CD4-positive, CD25-positive, alpha-beta regulatory T cell (primary cell): ENCODE results near the gene SLC26A5. TPM values are rescaled to one million over a fixed set of nuclear protein-coding genes. Genes with fewer than 3 reads are reported as not detected.
"Not testable (repeated sequence)": the region's sequence is repeated elsewhere in the genome, so short reads cannot be mapped to it uniquely, and the experiment has no call there.

ENCODE experiments used
- ATAC-seq, 2 donors: fragments of 150-1000 bp; cut with Tn5 transposase; one replicate each; pipeline ENCODE4 v1.10.0; 2021; ENCODE audit warnings: low read depth in 2 of 2, moderate number of reproducible peaks in 2 of 2, moderate library complexity in 1 of 2
- DNase-seq, 3 donors: peaks; one replicate each; pipeline versions ENCODE4 v3.0.0 to v3.0.0-alpha.2; 2012 to 2022; ENCODE audit warnings: mixed read lengths in 1 of 3
- H3K27ac ChIP-seq: one replicate; pipeline ENCODE4 v1.7.0; 2013; ENCODE audit warnings: mild to moderate bottlenecking, low read length; ENCODE audit not compliant: insufficient read depth, poor library complexity, severe bottlenecking
- H3K27me3 ChIP-seq: one replicate; pipeline ENCODE4 v1.7.0; 2013; ENCODE audit warnings: low read length; ENCODE audit not compliant: control insufficient read depth, insufficient read depth
- H3K36me3 ChIP-seq: one replicate; pipeline ENCODE4 v1.7.0; 2013; ENCODE audit warnings: mild to moderate bottlenecking, low read length, moderate library complexity; ENCODE audit not compliant: control insufficient read depth, insufficient read depth
- H3K4me1 ChIP-seq: 2 replicates; pipeline ENCODE4 v1.7.0; 2013; ENCODE audit warnings: mild to moderate bottlenecking, low read length; ENCODE audit not compliant: insufficient read depth, control insufficient read depth, poor library complexity, severe bottlenecking
- H3K4me3 ChIP-seq: one replicate; pipeline ENCODE4 v1.7.0; 2013; ENCODE audit warnings: low read depth, mild to moderate bottlenecking, low read length, moderate library complexity
- H3K9me3 ChIP-seq, 2 experiments: 1 replicate in 1 of 2; 2 replicates in 1 of 2; pipeline ENCODE4 v1.7.0; 2013; ENCODE audit warnings: low read length in 2 of 2, mild to moderate bottlenecking in 1 of 2, moderate library complexity in 1 of 2; ENCODE audit not compliant: control insufficient read depth in 2 of 2
- H3K27ac Mint-ChIP-seq, 3 donors: one replicate each; pipeline ENCODE4 v1.8.0; 2020 to 2022; ENCODE audit warnings: mild to moderate bottlenecking in 3 of 3, mixed read lengths in 3 of 3, moderate library complexity in 2 of 3
- H3K27me3 Mint-ChIP-seq: one replicate; pipeline ENCODE4 v1.8.0; 2022; ENCODE audit warnings: mild to moderate bottlenecking, mixed read lengths
- H3K36me3 Mint-ChIP-seq: one replicate; pipeline ENCODE4 v1.8.0; 2020; ENCODE audit warnings: mixed read lengths
- H3K4me1 Mint-ChIP-seq, 4 donors: one replicate each; pipeline ENCODE4 v1.8.0; 2020 to 2022; ENCODE audit warnings: mixed read lengths in 4 of 4, mild to moderate bottlenecking in 1 of 4
- H3K4me3 Mint-ChIP-seq, 4 donors: one replicate each; pipeline ENCODE4 v1.8.0; 2020 to 2022; ENCODE audit warnings: mild to moderate bottlenecking in 4 of 4, mixed read lengths in 4 of 4, moderate library complexity in 3 of 4
- H3K9me3 Mint-ChIP-seq, 7 donors: one replicate each; pipeline ENCODE4 v1.8.0; 2020 to 2022; ENCODE audit warnings: mixed read lengths in 7 of 7, mild to moderate bottlenecking in 3 of 7, moderate library complexity in 2 of 7
- polyA plus RNA-seq, 4 donors: library from polyadenylated mRNA; unstranded; fragments of 300-500 nt; fragmentation: Illumina TruSeq; gene quantifications; one replicate each; pipeline ENCODE4 v1.2.3, GENCODE V29; 2021
- total RNA-seq: library from RNA; stranded (reverse); gene quantifications from one replicate; pipeline ENCODE4 v1.2.3, GENCODE V29; 2022

The SLC26A5 gene
- not detected for total RNA-seq
- under 1 TPM in 1 of 4 donors, not detected in 3; 0.44 TPM for polyA plus RNA-seq

DNA sequence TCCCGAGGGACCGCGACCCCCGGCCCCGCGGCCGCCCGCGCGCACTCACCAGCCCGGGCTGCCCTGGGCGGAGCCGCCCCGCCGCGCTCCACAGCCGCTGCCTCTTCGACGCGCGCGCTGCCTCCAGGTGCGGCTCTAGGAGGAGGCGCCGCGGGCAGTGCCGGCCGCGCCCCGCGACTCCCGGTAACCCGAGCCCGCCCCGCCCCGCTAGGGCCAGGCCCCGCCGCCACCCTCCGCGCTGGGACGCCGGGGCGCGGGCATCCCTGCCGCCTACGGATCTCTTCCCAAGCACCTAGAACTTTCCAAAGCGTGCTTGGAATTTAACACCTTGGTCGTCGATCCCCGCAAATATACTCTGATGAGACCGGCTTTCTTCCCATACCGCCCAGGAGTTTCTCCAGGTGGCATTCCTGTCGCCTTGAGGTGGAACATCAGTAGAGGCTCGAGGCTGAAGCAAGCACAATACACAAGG, at the start of gene SLC26A5:
Gene SLC26A5 (minus strand): TSS at position 159 of the 472 bp plus-strand sequence. CDS start 24,693 bp downstream, outside the sequence.
- Histone ChIP-seq H3K9me3 (no peaks in the 10 kb centered on the region), H3K36me3 (no peaks in the 10 kb centered on the region), H3K27me3 (peaks cover 42% of the 10 kb centered on the region), H3K4me3 (no peak within 1 kb of the TSS), H3K4me1 (peaks cover 17% of the 10 kb centered on the region), H3K27ac (no peak within 1 kb of the TSS)
- Mint-ChIP-seq H3K4me3 (peak within 1 kb of the TSS; percentile 24 to 70 (median 50)), H3K36me3 (no peaks in the 10 kb centered on the region), H3K4me1 (peaks cover 0 to 28% (median 6%) of the 10 kb centered on the region in 4 donors), H3K9me3 (peaks cover 0 to 7% (median 2%) of the 10 kb centered on the region in 7 donors), H3K27me3 (peaks cover 72% of the 10 kb centered on the region), H3K27ac (no peak within 1 kb of the TSS)
- DNase-seq (peak in 1 of 3 donors; percentile 8), ATAC-seq (peak; percentile 27 to 34)

DNA sequence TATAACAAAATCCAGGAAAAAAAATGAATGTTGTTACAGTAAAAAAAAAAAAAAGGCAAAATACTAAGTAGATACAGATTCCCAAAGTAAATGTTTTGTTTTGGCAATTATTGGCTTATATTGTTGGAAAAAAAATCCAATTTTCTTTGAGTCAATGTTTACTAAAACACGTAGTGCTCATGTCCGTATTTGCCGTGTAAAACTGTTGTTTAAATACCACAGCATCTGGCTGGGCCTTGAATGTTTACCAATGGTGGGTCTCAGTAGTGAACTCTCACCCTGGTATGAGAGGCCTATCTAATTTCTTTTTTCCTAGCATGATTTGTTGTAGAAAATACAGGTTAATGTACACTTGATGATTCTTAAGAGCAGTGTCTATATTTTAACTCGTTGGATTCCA, 41.4 kb upstream of the SLC26A5 start:
- Histone ChIP-seq H3K27ac (no peak overlapping the region), H3K27me3 (peaks cover 6% of the 10 kb centered on the region), H3K4me3 (no peak overlapping the region), H3K9me3 (no peaks in the 10 kb centered on the region), H3K4me1 (no peaks in the 10 kb centered on the region), H3K36me3 (no peaks in the 10 kb centered on the region)
- Mint-ChIP-seq H3K27me3 (peaks cover 10% of the 10 kb centered on the region), H3K4me3 (no peak overlapping the region), H3K36me3 (no peaks in the 10 kb centered on the region), H3K9me3 (peaks cover 0 to 1% (median 0%) of the 10 kb centered on the region in 7 donors), H3K27ac (no peak overlapping the region), H3K4me1 (no peaks in the 10 kb centered on the region)
- ATAC-seq, result no peak
- DNase-seq, result no peak

GRCh38 chr7:103486873-103487272, 40.9 kb upstream of the SLC26A5 start:
- H3K36me3 Mint-ChIP-seq, H3K9me3 ChIP-seq, H3K4me3 Mint-ChIP-seq, H3K4me3 ChIP-seq, ATAC-seq, H3K36me3 ChIP-seq, DNase-seq, H3K4me1 ChIP-seq, H3K9me3 Mint-ChIP-seq, H3K27ac ChIP-seq, H3K27me3 ChIP-seq, H3K4me1 Mint-ChIP-seq: not testable (repeated sequence)
- H3K27me3 Mint-ChIP-seq, result peaks cover 10% of the 10 kb centered on the region
- peak overlapping the region in 1 of 3 donors; percentile 39 for H3K27ac Mint-ChIP-seq

DNA sequence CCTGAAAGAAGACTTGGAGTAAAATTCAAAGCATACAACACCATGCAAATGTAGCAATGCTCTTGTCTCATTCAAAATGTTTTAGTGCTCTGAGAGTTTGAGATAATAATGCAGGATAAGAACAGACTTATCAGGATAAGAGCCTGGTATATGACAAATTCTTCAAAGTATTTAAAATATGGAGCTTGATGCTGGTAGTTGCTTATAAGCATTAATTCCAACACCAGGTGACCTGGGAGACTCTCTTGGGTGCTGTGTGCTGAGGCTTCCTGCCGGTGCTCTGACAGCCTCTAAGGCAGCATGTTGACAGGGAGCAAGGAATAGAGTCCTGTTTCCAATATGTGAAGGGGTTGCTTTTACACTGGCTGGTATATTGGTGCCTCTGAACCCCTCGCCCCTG, 34.8 kb upstream of the SLC26A5 start:
- ATAC-seq (no peak), DNase-seq (no peak)
- no peaks in the 10 kb centered on the region for H3K4me1 ChIP-seq
- peaks cover 8% of the 10 kb centered on the region for H3K27me3 ChIP-seq
- H3K27ac ChIP-seq, result no peak overlapping the region
- H3K36me3 Mint-ChIP-seq, result no peaks in the 10 kb centered on the region
- H3K9me3 Mint-ChIP-seq, result no peaks in the 10 kb centered on the region
- peaks cover 16% of the 10 kb centered on the region for H3K27me3 Mint-ChIP-seq
- H3K4me1 Mint-ChIP-seq, result no peaks in the 10 kb centered on the region
- H3K27ac Mint-ChIP-seq, result peak overlapping the region in 1 of 3 donors; percentile 24
- no peaks in the 10 kb centered on the region for H3K36me3 ChIP-seq
- no peak overlapping the region for H3K4me3 ChIP-seq
- no peak overlapping the region for H3K4me3 Mint-ChIP-seq
- H3K9me3 ChIP-seq, result no peaks in the 10 kb centered on the region

DNA sequence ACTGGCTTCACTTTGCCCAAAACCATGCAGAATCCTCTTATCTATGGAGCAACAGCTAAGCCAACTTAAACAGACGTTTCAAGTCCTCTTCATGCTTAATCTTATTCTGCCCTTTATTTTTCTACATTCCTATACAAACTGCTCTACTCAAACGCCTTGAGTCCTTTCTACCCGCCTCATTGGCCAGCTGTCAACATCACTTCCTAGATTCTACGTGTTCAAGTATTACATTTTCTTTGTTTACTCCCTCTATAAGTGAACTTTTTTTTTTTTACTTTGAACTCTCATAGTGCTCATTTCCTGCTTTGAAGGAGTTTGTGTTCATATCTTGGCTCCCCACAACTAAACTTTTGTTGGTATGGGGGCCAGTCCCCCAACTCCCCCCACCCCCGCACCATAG, 28.9 kb upstream of the SLC26A5 start:
- no peak for ATAC-seq

GRCh38 chr7:103469095-103469948, 23.3 kb upstream of the SLC26A5 start:
- Mint-ChIP-seq H3K9me3 (peaks cover 0 to 4% (median 0%) of the 10 kb centered on the region in 7 donors), H3K4me1 (no peaks in the 10 kb centered on the region), H3K27ac (no peak overlapping the region), H3K36me3 (no peaks in the 10 kb centered on the region), H3K27me3 (peaks cover 21% of the 10 kb centered on the region), H3K4me3 (no peak overlapping the region)
- no peak overlapping the region for H3K4me3 ChIP-seq
- H3K27ac ChIP-seq, result no peak overlapping the region
- no peaks in the 10 kb centered on the region for H3K4me1 ChIP-seq
- DNase-seq (no peak), ATAC-seq (no peak)
- H3K36me3 ChIP-seq, result no peaks in the 10 kb centered on the region
- H3K27me3 ChIP-seq, result peaks cover 15% of the 10 kb centered on the region
- H3K9me3 ChIP-seq, result no peaks in the 10 kb centered on the region

More for the DNA sequence above, 28.9 kb upstream of the SLC26A5 start:
- Mint-ChIP-seq H3K4me3 (no peak overlapping the region), H3K36me3 (no peaks in the 10 kb centered on the region), H3K9me3 (peaks cover 0 to 4% (median 0%) of the 10 kb centered on the region in 7 donors), H3K27ac (no peak overlapping the region), H3K27me3 (peaks cover 26% of the 10 kb centered on the region), H3K4me1 (peaks cover 0 to 6% (median 0%) of the 10 kb centered on the region in 4 donors)
- H3K27ac ChIP-seq, result no peak overlapping the region
- no peaks in the 10 kb centered on the region for H3K9me3 ChIP-seq
- no peaks in the 10 kb centered on the region for H3K4me1 ChIP-seq
- H3K27me3 ChIP-seq, result peaks cover 15% of the 10 kb centered on the region
- no peak for DNase-seq
- H3K36me3 ChIP-seq, result no peaks in the 10 kb centered on the region
- H3K4me3 ChIP-seq, result no peak overlapping the region

GRCh38 chr7:103466814-103467213, 20.8 kb upstream of the SLC26A5 start:
- Histone ChIP-seq H3K27me3 (peaks cover 8% of the 10 kb centered on the region), H3K4me1 (no peaks in the 10 kb centered on the region), H3K4me3 (no peak overlapping the region), H3K9me3 (no peaks in the 10 kb centered on the region), H3K27ac (no peak overlapping the region), H3K36me3 (no peaks in the 10 kb centered on the region)
- Mint-ChIP-seq H3K27me3 (peaks cover 17% of the 10 kb centered on the region), H3K4me1 (no peaks in the 10 kb centered on the region), H3K36me3 (no peaks in the 10 kb centered on the region), H3K4me3 (no peak overlapping the region), H3K9me3 (peaks cover 0 to 4% (median 0%) of the 10 kb centered on the region in 7 donors), H3K27ac (no peak overlapping the region)
- ATAC-seq, result no peak
- DNase-seq, result no peak
